WTC11 (cell line): ENCODE results near the gene ATXN3L.

Experiments used
- ATF2 ChIP-seq: sonication (generic); formaldehyde crosslinking; IDR thresholded peaks from 2 replicates; pipeline ENCODE4 v1.8.1; 2022; ENCODE audit warnings: low read depth, missing genetic modification reagents, borderline replicate concordance
- ATF3 ChIP-seq: sonication (generic); formaldehyde crosslinking; conservative IDR thresholded peaks from 2 replicates; pipeline ENCODE4 v1.8.1; 2022; ENCODE audit warnings: mild to moderate bottlenecking, missing genetic modification reagents
- CREB1 ChIP-seq: sonication (generic); formaldehyde crosslinking; IDR thresholded peaks from 2 replicates; pipeline ENCODE4 v1.8.0; 2023; ENCODE audit warnings: mild to moderate bottlenecking, missing genetic modification reagents
- CTCF ChIP-seq: fragments of 200-600 bp; IDR thresholded peaks from 2 replicates; pipeline ENCODE4 v1.8.0; 2022; ENCODE audit warnings: antibody characterized with exemption
- E2F4 ChIP-seq: sonication (generic); formaldehyde crosslinking; IDR thresholded peaks from 2 replicates; pipeline ENCODE4 v1.8.1; 2022; ENCODE audit warnings: low read depth, mild to moderate bottlenecking, moderate library complexity, missing genetic modification reagents, borderline replicate concordance
- MAX ChIP-seq: sonication (generic); formaldehyde crosslinking; IDR thresholded peaks from 2 replicates; pipeline ENCODE4 v1.8.0; 2022; ENCODE audit warnings: mild to moderate bottlenecking, missing genetic modification reagents
- MLX ChIP-seq: sonication (generic); formaldehyde crosslinking; IDR thresholded peaks from 2 replicates; pipeline ENCODE4 v1.8.1; 2023; ENCODE audit warnings: mild to moderate bottlenecking, missing genetic modification reagents, moderate library complexity
- NR1H2 ChIP-seq: sonication (generic); formaldehyde crosslinking; IDR thresholded peaks from 2 replicates; pipeline ENCODE4 v1.9.0; 2021; ENCODE audit warnings: mild to moderate bottlenecking, moderate library complexity, missing genetic modification reagents
- NR3C1 ChIP-seq: sonication (generic); formaldehyde crosslinking; conservative IDR thresholded peaks from 2 replicates; pipeline ENCODE4 v1.8.1; 2023; ENCODE audit warnings: low read depth, mild to moderate bottlenecking, missing genetic modification reagents
- PRDM15 ChIP-seq: sonication (generic); formaldehyde crosslinking; IDR thresholded peaks from 2 replicates; pipeline ENCODE4 v1.8.0; 2022; ENCODE audit warnings: missing genetic modification reagents
- SMAD3 ChIP-seq: sonication (generic); formaldehyde crosslinking; IDR thresholded peaks from 2 replicates; pipeline ENCODE4 v1.8.0; 2022; ENCODE audit warnings: missing genetic modification reagents, mild to moderate bottlenecking, borderline replicate concordance
- TCF7 ChIP-seq: sonication (generic); formaldehyde crosslinking; IDR thresholded peaks from 2 replicates; pipeline ENCODE4 v1.8.0; 2022; ENCODE audit warnings: mild to moderate bottlenecking, low read depth, missing genetic modification reagents, moderate library complexity

- no peak for TF ChIP-seq CTCF
- no peak for TF ChIP-seq SMAD3 (CRISPR knock-in tag)
- no peak for TF ChIP-seq NR1H2 (CRISPR knock-in tag)
- no peak for TF ChIP-seq CREB1 (CRISPR knock-in tag)
- no peak for TF ChIP-seq TCF7 (CRISPR knock-in tag)
- no peak for TF ChIP-seq MLX (CRISPR knock-in tag)
- TF ChIP-seq E2F4 (CRISPR knock-in tag), result no peak
- TF ChIP-seq MAX (CRISPR knock-in tag), result no peak
- no peak for TF ChIP-seq ATF3
- no peak for TF ChIP-seq PRDM15 (CRISPR knock-in tag)
- no peak for TF ChIP-seq ATF2 (CRISPR knock-in tag)
- TF ChIP-seq NR3C1 (CRISPR knock-in tag), result no peak
Measured at GRCh38 chrX:13276991-13277390, 42.9 kb downstream of the ATXN3L start.
